Sigmoid colon (tissue), 7 donors: ENCODE measurements around the gene SLIT3. TPM values are rescaled to one million over a fixed set of nuclear protein-coding genes. Genes with fewer than 3 reads are reported as not detected.

Experiments
- DNase-seq: peaks from one replicate; pipeline ENCODE4 v3.0.0-alpha.2; 2019
- H3K27ac ChIP-seq, 4 donors: fragments of 200-600 bp; sonication (generic); one replicate each; pipeline ENCODE4 v1.5.1; 2016 to 2019; ENCODE audit warnings: mild to moderate bottlenecking in 1 of 4
- H3K27me3 ChIP-seq, 3 donors: fragments of 200-600 bp; sonication (generic); one replicate each; pipeline ENCODE4 v1.5.1; 2019; ENCODE audit warnings: mild to moderate bottlenecking in 1 of 3
- H3K36me3 ChIP-seq, 4 donors: fragments of 200-600 bp; sonication (generic); one replicate each; pipeline ENCODE4 v1.5.1; 2016 to 2019
- H3K4me1 ChIP-seq, 4 donors: fragments of 200-600 bp; sonication (generic); one replicate each; pipeline ENCODE4 v1.5.1; 2017 to 2019
- H3K4me3 ChIP-seq, 4 donors: fragments of 200-600 bp; sonication (generic); one replicate each; pipeline ENCODE4 v1.5.1; 2017 to 2019; ENCODE audit warnings: mild to moderate bottlenecking in 2 of 4, moderate library complexity in 1 of 4
- H3K9me3 ChIP-seq, 4 donors: fragments of 200-600 bp in 3 of 4; sonication (generic) in 3 of 4; one replicate each; pipeline versions ENCODE4 v1.5.1 to v1.6.1; 2013 to 2019
- CTCF ChIP-seq, 4 experiments: fragments of 450-650 bp in 3 of 4; fragments of 200-600 bp in 1 of 4; IDR thresholded peaks; one replicate each; pipeline ENCODE4 v1.5.1; 2016 to 2019; ENCODE audit warnings: antibody characterized with exemption in 4 of 4, mild to moderate bottlenecking in 3 of 4, moderate library complexity in 2 of 4
- EP300 ChIP-seq, 4 donors: sonication (generic); formaldehyde crosslinking; IDR thresholded peaks; one replicate each; pipeline ENCODE4 v1.6.1; 2017; ENCODE audit warnings: antibody characterized with exemption in 4 of 4
- POLR2A ChIP-seq, 2 donors: fragments of 450-650 bp; IDR thresholded peaks; one replicate each; pipeline ENCODE4 v1.6.1; 2016; ENCODE audit warnings: antibody characterized with exemption in 2 of 2, mild to moderate bottlenecking in 2 of 2, moderate library complexity in 2 of 2
- POLR2AphosphoS5 ChIP-seq, 4 donors: sonication (generic); formaldehyde crosslinking; IDR thresholded peaks; one replicate each; pipeline ENCODE4 v1.6.1; 2017; ENCODE audit warnings: antibody characterized with exemption in 4 of 4
- WGBS, 2 donors: extraction: QIAGEN DNeasy Blood & Tissue Kit; methylation state at CpG; one replicate each; pipeline ENCODE4 v1.1.7; 2013; 5-methylcytosine and 5-hydroxymethylcytosine counted together
- intact Hi-C: fragments of 100-400 bp; cut with DNase I; formaldehyde crosslinking; loops from one replicate; pipeline ENCODE4 v1.15.1; 2023
- polyA plus RNA-seq, 3 donors: library from polyadenylated mRNA; stranded (reverse); fragments of 200-250 nt; gene quantifications; one replicate each; pipeline ENCODE4 v1.2.3, GENCODE V29; 2013
- total RNA-seq, 4 donors: library from RNA; depleted of rRNA; stranded (reverse); fragments of >200 nt; gene quantifications; one replicate each; pipeline ENCODE4 v1.1.0, GENCODE V29; 2016
- donor health status: healthy with polysubstance abuse.
- donor health status: Bipolar disorder and iron deficiency.
- donor health status: healthy.

Gene SLIT3
- total and polyA plus RNA-seq, 7 donors, result 0.23 to 46.3 (median 30.0) TPM

- no peak overlapping the region for H3K27ac ChIP-seq
- peaks cover 0 to 2% (median under 1%) of the 10 kb centered on the region in 4 donors for H3K9me3 ChIP-seq
- DNase-seq, result no peak
- TF ChIP-seq CTCF (IDR thresholded peaks at IDR 0.05) (no peak), POLR2A (IDR thresholded peaks at IDR 0.05) (no peak), EP300 (IDR thresholded peaks at IDR 0.05) (no peak)
- H3K4me3 ChIP-seq, result no peak overlapping the region
- 86 to 90% methylated on average over 1 of the region's 1 CpG for WGBS, 2 donors
- H3K36me3 ChIP-seq, result peaks cover 0 to 21% (median 4%) of the 10 kb centered on the region in 4 donors
- no peaks in the 10 kb centered on the region for H3K27me3 ChIP-seq
- no peaks in the 10 kb centered on the region for H3K4me1 ChIP-seq
- intact Hi-C loops, result no loop called here
Measured at GRCh38 chr5:168726342-168726741, 574.6 kb downstream of the SLIT3 start.

- no peak for DNase-seq
- no peak overlapping the region for H3K4me3 ChIP-seq
- peaks cover 0 to 31% (median 4%) of the 10 kb centered on the region in 4 donors for H3K36me3 ChIP-seq
- peaks cover 0 to 2% (median 0%) of the 10 kb centered on the region in 4 donors for H3K9me3 ChIP-seq
- no peaks in the 10 kb centered on the region for H3K4me1 ChIP-seq
- H3K27ac ChIP-seq, result no peak overlapping the region
- H3K27me3 ChIP-seq, result no peaks in the 10 kb centered on the region
- WGBS, 2 donors, result 66 to 80% methylated on average over 5 of the region's 5 CpGs
- no peak for TF ChIP-seq POLR2AphosphoS5 (IDR thresholded peaks at IDR 0.05)
- TF ChIP-seq POLR2A (IDR thresholded peaks at IDR 0.05), result no peak
- TF ChIP-seq EP300 (IDR thresholded peaks at IDR 0.05), result no peak
- no peak for TF ChIP-seq CTCF (IDR thresholded peaks at IDR 0.05)
- intact Hi-C loops, result no loop called here
Measured at GRCh38 chr5:168724227-168724626, 576.7 kb downstream of the SLIT3 start.

GRCh38 chr5:168723037-168723436 lies 577.9 kb downstream of the SLIT3 start:
- TF ChIP-seq POLR2A (IDR thresholded peaks at IDR 0.05) (no peak), EP300 (IDR thresholded peaks at IDR 0.05) (no peak), CTCF (IDR thresholded peaks at IDR 0.05) (no peak), POLR2AphosphoS5 (IDR thresholded peaks at IDR 0.05) (no peak)
- 92 to 94% methylated on average over 3 of the region's 3 CpGs for WGBS, 2 donors
- no peak for DNase-seq

GRCh38 chr5:168721966-168722365 lies 579.0 kb downstream of the SLIT3 start:
- no peak for DNase-seq
- WGBS, 2 donors, result 92 to 98% methylated on average over 7 of the region's 7 CpGs

More at GRCh38 chr5:168723037-168723436, 577.9 kb downstream of the SLIT3 start:
- Histone ChIP-seq H3K27ac (no peak overlapping the region), H3K27me3 (no peaks in the 10 kb centered on the region), H3K36me3 (peaks cover 0 to 31% (median 4%) of the 10 kb centered on the region in 4 donors), H3K9me3 (no peaks in the 10 kb centered on the region), H3K4me1 (no peaks in the 10 kb centered on the region), H3K4me3 (no peak overlapping the region)
- intact Hi-C loops, result no loop called here

More at GRCh38 chr5:168721966-168722365, 579.0 kb downstream of the SLIT3 start:
- no peak for TF ChIP-seq POLR2A (IDR thresholded peaks at IDR 0.05)
- no peak for TF ChIP-seq CTCF (IDR thresholded peaks at IDR 0.05)
- TF ChIP-seq EP300 (IDR thresholded peaks at IDR 0.05), result no peak
- no peak for TF ChIP-seq POLR2AphosphoS5 (IDR thresholded peaks at IDR 0.05)
- Histone ChIP-seq H3K4me3 (no peak overlapping the region), H3K27me3 (no peaks in the 10 kb centered on the region), H3K4me1 (no peaks in the 10 kb centered on the region), H3K9me3 (no peaks in the 10 kb centered on the region), H3K36me3 (peaks cover 0 to 31% (median 4%) of the 10 kb centered on the region in 4 donors), H3K27ac (no peak overlapping the region)
- intact Hi-C loops, result no loop called here
